Stimulated activated CD8-positive, alpha-beta memory T cell treated with anti-CD3 and anti-CD28 coated beads, Interleukin-4, amount 100 ng/mL, for 4 hours (primary cell): ENCODE results near the gene KLK2.

ENCODE experiments used
- DNase-seq, 2 donors: peaks; one replicate each; pipeline ENCODE4 v3.0.0-alpha.2; 2020; ENCODE audit warnings: low read depth in 2 of 2, low spot score in 1 of 2

KLK2 gene

DNA sequence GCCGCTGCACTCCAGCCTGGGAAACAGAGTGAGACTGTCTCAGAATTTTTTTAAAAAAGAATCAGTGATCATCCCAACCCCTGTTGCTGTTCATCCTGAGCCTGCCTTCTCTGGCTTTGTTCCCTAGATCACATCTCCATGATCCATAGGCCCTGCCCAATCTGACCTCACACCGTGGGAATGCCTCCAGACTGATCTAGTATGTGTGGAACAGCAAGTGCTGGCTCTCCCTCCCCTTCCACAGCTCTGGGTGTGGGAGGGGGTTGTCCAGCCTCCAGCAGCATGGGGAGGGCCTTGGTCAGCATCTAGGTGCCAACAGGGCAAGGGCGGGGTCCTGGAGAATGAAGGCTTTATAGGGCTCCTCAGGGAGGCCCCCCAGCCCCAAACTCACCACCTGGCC lies at the start of gene KLK2:
TSS of gene KLK2 (plus strand) at position 384 of the 400 bp plus-strand sequence. CDS start 35 bp downstream, outside the sequence.
- no peak for DNase-seq

DNA sequence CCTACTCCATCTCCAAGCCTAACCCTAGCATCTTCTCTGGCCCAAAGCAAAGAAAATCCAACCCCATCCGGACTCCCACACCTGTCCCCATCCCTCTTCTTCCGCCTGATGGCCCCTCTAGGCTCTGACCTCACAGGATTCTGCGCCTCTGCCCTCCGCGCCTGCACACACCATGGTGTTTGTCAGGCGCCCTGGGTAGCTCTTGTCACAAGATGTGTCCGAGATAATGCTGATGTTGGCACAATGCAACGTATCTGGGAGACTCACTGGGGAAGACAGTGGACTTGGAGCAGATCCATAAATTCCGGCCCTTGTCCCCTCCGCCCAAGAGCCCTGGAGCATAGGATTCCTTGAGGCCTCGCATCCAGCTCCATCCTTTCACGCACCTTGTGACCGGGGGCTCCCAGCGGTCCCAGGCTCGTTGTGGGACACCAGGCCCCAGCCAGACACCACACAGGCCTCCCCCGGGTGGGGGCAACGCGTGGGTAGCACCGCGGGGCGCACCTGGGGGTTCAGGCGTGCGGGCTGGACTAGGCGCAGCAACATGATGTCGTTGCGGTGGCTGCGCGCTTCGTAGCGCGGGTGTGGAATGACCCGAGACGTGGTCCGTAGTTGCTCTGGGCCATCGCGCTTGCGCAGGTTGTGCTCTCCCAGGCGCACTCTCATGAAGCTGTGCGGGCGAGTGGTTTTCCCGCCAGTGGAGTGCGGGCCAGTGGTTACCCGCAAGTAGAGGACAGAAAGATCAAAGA lies 46.6 kb upstream of the KLK2 start:
- DNase-seq = no peak

DNA sequence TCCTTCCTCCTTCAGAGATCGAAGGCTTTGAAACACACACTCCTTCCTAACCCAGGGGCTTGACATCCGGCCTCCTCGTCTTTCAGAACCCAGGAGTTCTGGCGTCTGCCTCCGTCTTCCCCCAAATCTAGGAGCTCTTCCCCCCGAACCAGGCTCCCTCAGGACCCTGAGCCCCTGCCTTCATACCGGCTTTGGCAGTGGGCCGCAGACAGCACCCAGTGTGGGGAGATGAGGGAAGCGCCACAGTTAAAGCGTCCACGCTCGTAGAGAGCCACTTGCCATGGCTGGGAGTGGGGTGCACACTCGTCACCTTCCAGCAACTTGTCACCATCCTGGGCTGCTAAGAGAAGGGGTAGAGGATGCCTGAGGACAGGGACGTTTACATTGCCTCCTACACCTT lies 45.8 kb upstream of the KLK2 start:
- DNase-seq = no peak

DNA sequence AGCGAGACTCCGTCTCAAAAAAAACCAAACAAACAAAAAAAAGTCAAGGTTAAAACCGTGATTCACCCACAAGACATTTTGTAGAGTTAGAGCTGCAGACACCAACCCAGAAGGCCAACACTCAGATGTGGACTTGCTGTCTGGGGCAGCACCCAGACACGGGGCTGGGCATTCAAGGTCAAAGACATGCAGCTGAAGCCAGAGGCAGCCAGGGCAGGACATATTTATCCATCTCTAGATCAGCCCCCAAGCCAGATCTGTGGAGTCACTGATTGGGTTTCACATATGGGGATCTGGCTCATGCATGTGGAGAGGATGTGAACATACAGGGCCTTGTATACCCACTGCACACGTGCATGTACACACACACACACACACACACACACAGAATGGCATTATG lies 43.4 kb upstream of the KLK2 start:
- no peak for DNase-seq

- no peak for DNase-seq
Observed at GRCh38 chr19:50830266-50831025, 42.8 kb upstream of the KLK2 start.

DNA sequence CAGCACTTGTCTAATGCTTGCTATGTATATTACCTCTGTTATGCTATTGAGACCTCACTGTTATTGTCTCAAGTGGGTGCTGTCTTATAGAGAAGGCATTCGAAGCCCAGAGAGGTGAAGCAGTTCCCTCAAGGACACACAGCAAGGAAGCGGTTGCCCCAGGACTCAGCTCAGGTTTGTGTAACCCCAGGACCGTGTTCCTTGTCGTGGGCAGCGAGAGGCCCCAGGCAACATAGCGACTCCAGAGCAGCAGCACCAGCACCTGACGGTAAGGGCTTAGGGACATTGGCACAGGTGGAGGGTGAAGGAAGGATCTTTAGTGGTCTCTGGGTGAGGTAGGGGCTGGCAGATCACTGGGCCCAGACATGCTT lies 42.2 kb upstream of the KLK2 start:
- no peak for DNase-seq

GRCh38 chr19:50832666-50833065 lies 40.6 kb upstream of the KLK2 start:
- DNase-seq = no peak

GRCh38 chr19:50833117-50833801 lies 40.0 kb upstream of the KLK2 start, which contains the start of gene KLK15:
TSS of gene KLK15 (minus strand) at chr19:50833574. CDS start at chr19:50831492, 2,082 bp downstream.
- DNase-seq = no peak

- DNase-seq = no peak
Observed at GRCh38 chr19:50833802-50834167, 39.5 kb upstream of the KLK2 start.

- no peak for DNase-seq
Observed at GRCh38 chr19:50835103-50835784, 38.0 kb upstream of the KLK2 start.

DNA sequence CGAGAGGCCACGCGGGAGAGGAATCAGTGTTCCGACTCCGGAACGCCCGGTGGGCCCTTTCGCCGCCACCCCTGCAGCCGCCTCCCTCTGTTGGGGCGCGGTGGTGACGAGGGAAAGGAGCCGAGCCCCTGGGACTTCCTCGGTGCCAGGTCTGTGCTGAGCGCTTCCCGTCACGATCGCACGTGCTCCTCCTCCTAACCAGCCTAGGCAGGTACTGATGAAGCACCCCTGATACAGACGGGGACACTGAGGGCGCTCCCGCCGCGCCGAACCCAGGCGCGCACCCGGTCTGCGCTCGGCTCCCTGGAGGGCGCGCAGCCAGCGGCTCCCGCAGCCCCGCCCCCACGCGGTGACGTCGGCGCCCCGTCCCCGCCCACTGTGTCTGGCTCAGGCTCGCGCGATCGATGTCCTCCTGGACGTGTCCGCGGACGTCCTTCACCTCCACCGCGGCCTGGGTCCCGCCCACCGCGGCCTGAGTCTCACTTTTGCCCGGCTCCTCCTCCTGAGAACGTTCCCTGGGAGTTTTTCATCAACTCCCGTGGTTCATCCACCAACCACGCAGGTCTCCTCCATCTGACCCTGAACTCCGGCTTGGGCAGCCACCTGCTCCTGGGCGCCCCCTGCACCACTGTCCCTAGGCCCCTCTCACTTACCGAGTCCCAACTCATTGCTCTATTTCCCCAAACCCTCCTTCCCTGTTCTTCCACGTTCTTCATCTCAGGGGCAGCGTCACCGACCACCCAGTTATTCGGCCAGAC lies 37.3 kb upstream of the KLK2 start:
- DNase-seq = peak in 1 of 2 donors; percentile 34

GRCh38 chr19:50836543-50837195 lies 36.6 kb upstream of the KLK2 start:
- DNase-seq = no peak

- DNase-seq = no peak
Observed at GRCh38 chr19:50837300-50837699, 35.9 kb upstream of the KLK2 start.

DNA sequence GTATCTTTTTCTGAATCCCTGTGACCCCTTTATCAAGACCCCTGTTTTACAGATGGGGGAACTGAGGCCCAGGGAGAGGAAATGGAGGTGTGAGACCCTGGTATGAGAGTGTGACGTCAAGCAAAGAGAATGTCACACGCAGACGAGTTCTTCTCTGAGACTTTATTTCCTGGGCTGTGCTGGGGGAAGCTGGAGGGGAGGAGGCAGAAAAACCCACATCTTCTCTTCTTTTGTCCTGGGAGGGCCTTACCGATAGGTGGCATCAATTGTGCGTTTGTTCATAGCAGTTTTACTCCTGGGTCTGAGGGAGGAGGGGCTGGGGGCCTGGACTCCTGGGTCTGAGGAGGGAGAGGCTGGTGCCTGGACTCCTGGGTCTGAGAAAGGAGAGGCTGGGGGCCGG lies 35.0 kb upstream of the KLK2 start:
- DNase-seq = no peak

DNA sequence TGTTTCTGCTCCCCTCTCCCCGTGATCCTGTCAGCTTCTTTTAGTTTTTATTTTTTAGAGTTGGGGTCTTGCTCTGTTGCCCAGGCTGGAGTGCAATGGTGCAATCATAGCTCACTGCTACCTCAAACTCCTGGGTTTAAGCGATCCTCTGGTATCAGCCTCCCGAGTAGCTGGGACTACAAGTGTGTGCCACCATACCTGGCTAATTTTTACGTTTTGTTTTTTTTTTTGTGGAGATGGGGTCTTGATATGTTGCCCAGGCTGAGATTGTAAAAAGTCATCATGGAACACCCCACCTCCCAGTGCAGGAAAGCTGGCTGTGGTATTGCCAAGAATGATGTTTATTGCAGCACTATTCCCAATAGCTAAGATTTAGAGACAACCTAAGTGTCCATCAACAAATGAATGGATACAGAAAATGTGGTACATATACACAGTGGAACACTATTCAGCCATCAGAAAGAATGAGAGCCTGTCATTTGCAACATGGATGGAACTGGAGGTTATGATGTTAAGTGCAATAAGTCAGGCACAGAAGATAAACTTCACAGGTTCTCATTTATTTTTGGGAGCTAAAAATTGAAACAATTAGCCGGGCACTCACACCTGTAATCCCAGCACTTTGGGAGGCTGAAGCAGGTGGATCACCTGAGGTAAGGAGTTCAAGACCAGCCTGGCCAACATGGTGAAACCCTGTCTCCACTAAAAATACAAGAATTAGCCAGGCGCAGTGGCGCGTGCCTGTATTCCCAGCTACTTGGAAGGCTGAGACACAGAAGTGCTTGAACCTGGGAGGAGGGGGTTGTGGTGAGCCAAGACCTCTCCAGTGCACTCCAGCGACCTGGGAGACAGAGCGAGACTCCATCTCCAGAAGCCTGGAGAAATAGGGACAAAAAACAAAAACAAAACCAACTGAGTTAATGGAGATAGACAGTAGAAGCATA lies 33.3 kb upstream of the KLK2 start:
- no peak for DNase-seq

DNA sequence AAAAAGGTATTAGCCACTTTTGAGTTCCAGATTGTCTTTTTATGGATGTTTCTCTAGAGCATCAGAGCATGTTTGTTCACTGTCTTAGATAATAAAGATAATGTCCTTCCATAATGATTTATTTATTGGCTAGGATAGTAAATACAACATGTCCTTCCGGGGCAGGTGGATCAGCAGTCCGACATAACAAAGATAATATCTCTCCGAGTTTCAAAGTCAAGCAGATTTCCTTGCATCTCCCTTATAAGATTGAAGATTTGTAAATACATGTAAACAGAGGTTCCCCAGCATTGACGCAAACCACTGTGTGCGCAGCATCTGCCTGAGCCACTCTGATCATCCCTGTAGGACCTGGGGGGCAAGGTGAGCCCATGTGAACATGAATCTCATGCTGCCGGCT lies 31.1 kb upstream of the KLK2 start:
- DNase-seq = no peak

- no peak for DNase-seq
Observed at GRCh38 chr19:50843205-50843604, 30.0 kb upstream of the KLK2 start.

- no peak for DNase-seq
Observed at GRCh38 chr19:50843701-50844221, 29.5 kb upstream of the KLK2 start.
